ENCODE data around the gene HBP1. TPM values are rescaled to one million over a fixed set of nuclear protein-coding genes. Genes with fewer than 3 reads are reported as not detected.
"Not testable (repeated sequence)": the region's sequence is repeated elsewhere in the genome, so short reads cannot be mapped to it uniquely, and the experiment has no call there.

Gene HBP1
- total RNA-seq, 4 donors from 2014 or later: 111 to 182 (median 154) TPM

- Histone ChIP-seq H3K4me3 (replicated peaks in 1 of 3) (no peak overlapping the region), H3K27ac (no peak overlapping the region), H3K36me3 (peaks cover 0 to 5% of the 10 kb centered on the region in 2 donors), H3K27me3 (no peaks in the 10 kb centered on the region), H3K4me1 (no peaks in the 10 kb centered on the region), H3K9me3 (no peaks in the 10 kb centered on the region)
- TF ChIP-seq, protein P1, sequence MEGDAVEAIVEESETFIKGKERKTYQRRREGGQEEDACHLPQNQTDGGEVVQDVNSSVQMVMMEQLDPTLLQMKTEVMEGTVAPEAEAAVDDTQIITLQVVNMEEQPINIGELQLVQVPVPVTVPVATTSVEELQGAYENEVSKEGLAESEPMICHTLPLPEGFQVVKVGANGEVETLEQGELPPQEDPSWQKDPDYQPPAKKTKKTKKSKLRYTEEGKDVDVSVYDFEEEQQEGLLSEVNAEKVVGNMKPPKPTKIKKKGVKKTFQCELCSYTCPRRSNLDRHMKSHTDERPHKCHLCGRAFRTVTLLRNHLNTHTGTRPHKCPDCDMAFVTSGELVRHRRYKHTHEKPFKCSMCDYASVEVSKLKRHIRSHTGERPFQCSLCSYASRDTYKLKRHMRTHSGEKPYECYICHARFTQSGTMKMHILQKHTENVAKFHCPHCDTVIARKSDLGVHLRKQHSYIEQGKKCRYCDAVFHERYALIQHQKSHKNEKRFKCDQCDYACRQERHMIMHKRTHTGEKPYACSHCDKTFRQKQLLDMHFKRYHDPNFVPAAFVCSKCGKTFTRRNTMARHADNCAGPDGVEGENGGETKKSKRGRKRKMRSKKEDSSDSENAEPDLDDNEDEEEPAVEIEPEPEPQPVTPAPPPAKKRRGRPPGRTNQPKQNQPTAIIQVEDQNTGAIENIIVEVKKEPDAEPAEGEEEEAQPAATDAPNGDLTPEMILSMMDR (IDR thresholded peaks at IDR 0.05): no peak
- no peak for TF ChIP-seq POLR2A (IDR thresholded peaks at IDR 0.05)
- 95 to 99% methylated on average over 2 of the region's 2 CpGs for WGBS, 2 donors
- DNase-seq: no peak
- intact Hi-C loops (cut with DNase I): no loop called here
Measured at GRCh38 chr7:107244613-107245012, 75.8 kb downstream of the HBP1 start.

- H3K9me3 ChIP-seq; DNase-seq; H3K27ac ChIP-seq; H3K4me1 ChIP-seq; H3K36me3 ChIP-seq; H3K27me3 ChIP-seq; intact Hi-C loops (cut with DNase I); H3K4me3 ChIP-seq (replicated peaks in 1 of 3): not testable (repeated sequence)
- WGBS, 2 donors: 96 to 98% methylated on average over 3 of the region's 3 CpGs
Measured at GRCh38 chr7:107246836-107247235, 78.0 kb downstream of the HBP1 start.

DNA sequence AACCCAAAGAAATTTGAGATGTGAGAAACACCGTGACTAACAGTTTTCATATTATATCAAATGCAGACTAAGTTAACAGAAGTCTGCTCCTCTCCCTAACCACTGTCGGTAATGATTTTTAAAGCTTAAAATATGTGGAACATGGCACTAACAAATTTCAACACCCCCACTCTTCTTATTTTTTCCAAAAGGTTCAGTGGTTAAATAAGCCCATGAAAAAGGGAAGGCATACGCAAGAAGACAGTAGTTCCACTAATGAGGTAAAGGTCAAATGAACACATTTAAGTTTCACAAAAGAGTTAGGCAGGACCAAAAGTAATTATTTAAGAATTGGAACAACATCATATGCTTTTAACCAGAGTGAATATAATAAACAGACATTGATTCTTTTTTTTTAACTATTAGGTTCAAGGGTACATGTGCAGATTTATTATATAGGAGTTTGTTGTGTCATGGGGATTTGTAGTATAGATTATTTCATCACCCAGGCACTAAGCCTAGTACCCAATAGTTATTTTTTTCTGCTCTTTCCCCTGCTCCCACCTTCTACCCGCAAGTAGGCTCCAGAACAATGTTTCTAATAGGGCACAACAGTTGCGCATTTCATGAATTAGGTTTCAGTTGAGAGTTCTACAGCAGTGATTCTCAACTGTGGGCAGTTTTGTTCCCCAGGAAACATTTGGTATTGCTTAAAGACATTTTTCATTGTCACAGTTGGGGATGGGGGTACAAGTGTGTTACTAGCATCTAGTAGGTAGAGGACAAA lies 79.9 kb downstream of the HBP1 start:
- WGBS, 2 donors: 83 to 98% methylated on average over 5 of the region's 5 CpGs
- DNase-seq: no peak
- TF ChIP-seq, protein P1 (IDR thresholded peaks at IDR 0.05): no peak
- TF ChIP-seq POLR2A (IDR thresholded peaks at IDR 0.05): no peak
- intact Hi-C loops (cut with DNase I): no loop called here
- Histone ChIP-seq H3K4me1 (no peaks in the 10 kb centered on the region), H3K36me3 (peaks cover 0 to 5% of the 10 kb centered on the region in 2 donors), H3K4me3 (replicated peaks in 1 of 3) (no peak overlapping the region), H3K9me3 (no peaks in the 10 kb centered on the region), H3K27me3 (no peaks in the 10 kb centered on the region), H3K27ac (no peak overlapping the region)

DNA sequence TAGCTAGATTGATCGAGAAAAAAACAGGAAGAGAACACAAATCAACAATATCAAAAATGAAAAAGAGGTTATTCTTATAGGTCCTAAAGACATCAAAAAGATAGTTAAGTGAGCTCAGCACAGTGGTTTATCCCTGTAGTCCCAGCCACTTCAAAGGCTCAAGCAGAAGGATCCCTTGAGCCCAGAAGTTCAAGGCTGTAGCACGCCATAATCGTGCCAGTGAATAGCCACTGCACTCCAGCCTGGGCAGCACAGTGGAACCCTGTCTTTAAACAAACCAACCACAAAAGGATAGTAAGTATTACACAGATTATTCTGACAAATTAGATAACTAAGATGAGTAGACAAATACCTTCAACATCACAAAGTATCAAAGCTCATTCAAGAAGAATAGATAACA lies 83.2 kb downstream of the HBP1 start:
- peaks cover 0 to 5% of the 10 kb centered on the region in 2 donors for H3K36me3 ChIP-seq

More for the DNA sequence above, 83.2 kb downstream of the HBP1 start:
- Histone ChIP-seq H3K4me1 (no peaks in the 10 kb centered on the region), H3K27ac (no peak overlapping the region), H3K27me3 (no peaks in the 10 kb centered on the region), H3K9me3 (no peaks in the 10 kb centered on the region), H3K4me3 (replicated peaks in 1 of 3) (no peak overlapping the region)
- DNase-seq: no peak
- intact Hi-C loops (cut with DNase I): no loop called here
- 76 to 88% methylated on average over 3 of the region's 3 CpGs for WGBS, 2 donors
- no peak for TF ChIP-seq POLR2A (IDR thresholded peaks at IDR 0.05)
- TF ChIP-seq, protein P1 (IDR thresholded peaks at IDR 0.05): no peak

Other genes with a start within 250 kb of the HBP1 start
- 1 to 10 TPM; 5.1 to 9.0 (median 6.5) TPM for gene PRKAR2B, start 124.3 kb upstream of the HBP1 start, total RNA-seq

All from thyroid gland (tissue), 4 donors.